Neuron (in vitro differentiated cells): ENCODE measurements around the gene FOXL1.
"Not testable (repeated sequence)": the region's sequence is repeated elsewhere in the genome, so short reads cannot be mapped to it uniquely, and the experiment has no call there.

ENCODE experiments used
- H2AFZ ChIP-seq: one replicate; pipeline ENCODE4 v1.6.1; 2013; ENCODE audit warnings: low read depth, mild to moderate bottlenecking, inconsistent platforms, low read length, moderate library complexity
- H3K27me3 ChIP-seq: one replicate; pipeline ENCODE4 v1.6.1; 2013; ENCODE audit warnings: low read length; ENCODE audit not compliant: insufficient read depth
- H3K36me3 ChIP-seq: one replicate; pipeline ENCODE4 v1.6.1; 2013; ENCODE audit warnings: low read length; ENCODE audit not compliant: insufficient read depth
- H3K4me1 ChIP-seq: one replicate; pipeline ENCODE4 v1.6.1; 2013; ENCODE audit warnings: low read length; ENCODE audit not compliant: insufficient read depth
- H3K4me3 ChIP-seq: 2 replicates; pipeline ENCODE4 v1.5.1; 2013; ENCODE audit warnings: mild to moderate bottlenecking, low read length, moderate library complexity
- H3K9me3 ChIP-seq: one replicate; pipeline ENCODE4 v1.6.1; 2013; ENCODE audit warnings: low read length

FOXL1 gene

GRCh38 chr16:86584726-86585721, 6.7 kb downstream of the FOXL1 start:
- Histone ChIP-seq H3K4me1 (no peaks in the 10 kb centered on the region), H3K4me3 (no peak overlapping the region), H2AFZ (no peak overlapping the region), H3K27me3 (peaks cover 50% of the 10 kb centered on the region), H3K9me3 (no peaks in the 10 kb centered on the region), H3K36me3 (no peaks in the 10 kb centered on the region)

- H3K36me3 ChIP-seq, result no peaks in the 10 kb centered on the region
- no peak overlapping the region for H2AFZ ChIP-seq
- H3K4me3 ChIP-seq, result no peak overlapping the region
- no peaks in the 10 kb centered on the region for H3K9me3 ChIP-seq
- H3K27me3 ChIP-seq, result peaks cover 40% of the 10 kb centered on the region
- H3K4me1 ChIP-seq, result no peaks in the 10 kb centered on the region
These were observed 7.7 kb downstream of the FOXL1 start for GRCh38 chr16:86585821-86586611.

GRCh38 chr16:86587487-86587886, 9.1 kb downstream of the FOXL1 start:
- H3K27me3 ChIP-seq, result peaks cover 30% of the 10 kb centered on the region
- no peak overlapping the region for H2AFZ ChIP-seq
- no peaks in the 10 kb centered on the region for H3K4me1 ChIP-seq
- H3K36me3 ChIP-seq, result no peaks in the 10 kb centered on the region
- no peak overlapping the region for H3K4me3 ChIP-seq
- H3K9me3 ChIP-seq, result no peaks in the 10 kb centered on the region

GRCh38 chr16:86587955-86588354, 9.6 kb downstream of the FOXL1 start:
- not testable (repeated sequence) for H3K36me3 ChIP-seq, H3K4me1 ChIP-seq, H2AFZ ChIP-seq, H3K4me3 ChIP-seq, H3K9me3 ChIP-seq
- peaks cover 29% of the 10 kb centered on the region for H3K27me3 ChIP-seq

- H3K4me3 ChIP-seq, result no peak overlapping the region
- H2AFZ ChIP-seq, result no peak overlapping the region
- H3K9me3 ChIP-seq, result no peaks in the 10 kb centered on the region
- peaks cover 28% of the 10 kb centered on the region for H3K27me3 ChIP-seq
- no peaks in the 10 kb centered on the region for H3K36me3 ChIP-seq
- H3K4me1 ChIP-seq, result no peaks in the 10 kb centered on the region
These were observed 12.3 kb downstream of the FOXL1 start for GRCh38 chr16:86590501-86591144.

GRCh38 chr16:86591270-86591669, 12.9 kb downstream of the FOXL1 start:
- peaks cover 30% of the 10 kb centered on the region for H3K27me3 ChIP-seq
- H3K4me3 ChIP-seq, result no peak overlapping the region
- H3K9me3 ChIP-seq, result no peaks in the 10 kb centered on the region
- H3K4me1 ChIP-seq, result no peaks in the 10 kb centered on the region
- H3K36me3 ChIP-seq, result no peaks in the 10 kb centered on the region
- no peak overlapping the region for H2AFZ ChIP-seq

- Histone ChIP-seq H3K9me3 (no peaks in the 10 kb centered on the region), H3K27me3 (peaks cover 52% of the 10 kb centered on the region), H2AFZ (no peak overlapping the region), H3K36me3 (no peaks in the 10 kb centered on the region), H3K4me3 (no peak overlapping the region), H3K4me1 (no peaks in the 10 kb centered on the region)
These were observed 15.7 kb downstream of the FOXL1 start for GRCh38 chr16:86593913-86594620.

GRCh38 chr16:86594721-86595120, 16.4 kb downstream of the FOXL1 start:
- no peaks in the 10 kb centered on the region for H3K4me1 ChIP-seq
- no peaks in the 10 kb centered on the region for H3K36me3 ChIP-seq
- no peaks in the 10 kb centered on the region for H3K9me3 ChIP-seq
- H2AFZ ChIP-seq, result no peak overlapping the region
- no peak overlapping the region for H3K4me3 ChIP-seq
- H3K27me3 ChIP-seq, result peaks cover 51% of the 10 kb centered on the region

- Histone ChIP-seq H2AFZ (no peak overlapping the region), H3K4me1 (no peaks in the 10 kb centered on the region), H3K9me3 (no peaks in the 10 kb centered on the region), H3K4me3 (no peak overlapping the region), H3K36me3 (no peaks in the 10 kb centered on the region), H3K27me3 (peaks cover 49% of the 10 kb centered on the region)
These were observed 17.7 kb downstream of the FOXL1 start for GRCh38 chr16:86595983-86596605.

GRCh38 chr16:86597126-86597879, 19.0 kb downstream of the FOXL1 start:
- Histone ChIP-seq H3K27me3 (peaks cover 50% of the 10 kb centered on the region), H2AFZ (no peak overlapping the region), H3K4me3 (no peak overlapping the region), H3K36me3 (no peaks in the 10 kb centered on the region), H3K9me3 (no peaks in the 10 kb centered on the region), H3K4me1 (no peaks in the 10 kb centered on the region)

- Histone ChIP-seq H2AFZ (no peak overlapping the region), H3K27me3 (peaks cover 51% of the 10 kb centered on the region), H3K4me1 (no peaks in the 10 kb centered on the region), H3K36me3 (no peaks in the 10 kb centered on the region), H3K4me3 (no peak overlapping the region), H3K9me3 (no peaks in the 10 kb centered on the region)
These were observed 19.7 kb downstream of the FOXL1 start for GRCh38 chr16:86597880-86598606.
